Psoas muscle (tissue), 8 donors: ENCODE data around the gene CERS6. TPM values are rescaled to one million over a fixed set of nuclear protein-coding genes. Genes with fewer than 3 reads are reported as not detected.

Experiments
- ATAC-seq, 4 donors: fragments of 200-7000 bp; cut with Tn5 transposase; one replicate each; pipeline ENCODE4 v1.9.1; 2020; ENCODE audit warnings: moderate library complexity in 3 of 4, mild to moderate bottlenecking in 2 of 4
- DNase-seq, 2 donors: peaks; one replicate each; pipeline ENCODE4 v3.0.0-alpha.2; 2020
- H3K27ac ChIP-seq: fragments of 200-600 bp; one replicate; pipeline ENCODE4 v1.8.0; 2022
- H3K27me3 ChIP-seq, 3 donors: fragments of 200-600 bp in 1 of 3; one replicate each; pipeline versions ENCODE4 v1.6.1 to v1.8.0; 2013 to 2022; ENCODE audit warnings: low read length in 2 of 3, mild to moderate bottlenecking in 2 of 3, moderate library complexity in 1 of 3; ENCODE audit not compliant: insufficient read depth in 3 of 3
- H3K36me3 ChIP-seq, 2 donors: fragments of 200-600 bp in 1 of 2; one replicate each; pipeline versions ENCODE4 v1.6.1 to v1.8.0; 2013 to 2022; ENCODE audit warnings: low read depth in 1 of 2, mild to moderate bottlenecking in 1 of 2, moderate library complexity in 1 of 2; ENCODE audit not compliant: insufficient read depth in 1 of 2
- H3K4me1 ChIP-seq: fragments of 200-600 bp; one replicate; pipeline ENCODE4 v1.8.0; 2022
- H3K4me3 ChIP-seq: fragments of 200-600 bp; one replicate; pipeline ENCODE4 v1.8.0; 2022; ENCODE audit warnings: mild to moderate bottlenecking
- H3K9me3 ChIP-seq: fragments of 200-600 bp; one replicate; pipeline ENCODE4 v1.8.0; 2022
- WGBS, 3 donors: extraction: QIAGEN DNeasy Blood & Tissue Kit; methylation state at CpG; one replicate each; pipeline versions ENCODE4 v1.1.6 to v1.1.7; 2013; 5-methylcytosine and 5-hydroxymethylcytosine counted together
- intact Hi-C, 2 donors: fragments of 100-400 bp; cut with DNase I; formaldehyde crosslinking; loops; one replicate each; pipeline versions ENCODE4 v1.11.0 to v1.14.2; 2022
- polyA plus RNA-seq, 3 donors: library from polyadenylated mRNA; stranded (reverse); fragments of 200-250 nt; gene quantifications; one replicate each; pipeline ENCODE4 v1.2.3, GENCODE V29; 2013
- total RNA-seq, 4 donors: library from RNA; stranded (reverse); fragmentation: NEBNext Ultra II Directional in 2 of 4; extraction: Animal tissue kit (Norgen Biotek cat#: 25700) in 2 of 4; gene quantifications; one replicate each; pipeline versions ENCODE4 v1.2.1 to v1.2.4, GENCODE V29; 2021 to 2023
- TF ChIP-seq, protein P1 (sequence below): fragments of 200-600 bp; IDR thresholded peaks from one replicate; pipeline ENCODE4 v1.8.0; 2022; ENCODE audit warnings: antibody characterized with exemption
- donor health status: healthy with polysubstance abuse.
- donor health status: DM: no; HTN: no; CAD: no; lungs with moderate emphysema.
- donor health status: Bipolar disorder and iron deficiency.
- donor health status: healthy.
- donor health status: DM: yes; HTN: yes; CAD: no.
- donor health status: DM: no; HTN: no; CAD: no.
- donor health status: DM: no; HTN: no; CAD: no.
- donor health status: DM: yes; HTN: yes; CAD: no.

The CERS6 gene
- total and polyA plus RNA-seq, 7 donors = 4.8 to 18.1 (median 11.2) TPM

DNA sequence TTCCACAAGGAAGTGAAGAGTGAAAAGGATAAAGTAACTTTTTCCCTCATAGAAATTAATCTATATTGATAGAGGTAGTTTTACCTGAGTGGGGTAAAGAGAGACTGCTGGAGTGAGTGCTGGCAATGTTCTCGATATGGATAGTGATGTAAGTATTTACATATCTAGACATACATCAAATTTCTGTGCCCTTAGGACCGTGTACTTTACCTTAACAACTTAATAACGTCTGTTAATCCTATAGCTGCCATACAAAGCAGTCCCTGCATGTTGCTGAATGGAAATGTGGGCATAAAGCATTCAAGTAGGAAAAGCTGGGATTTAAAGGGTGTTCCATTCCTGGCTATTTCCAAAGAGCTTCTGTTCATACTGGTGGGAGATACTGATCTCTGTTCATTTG is 184.0 kb downstream of the CERS6 start:
- H3K4me1 ChIP-seq = peaks cover 56% of the 10 kb centered on the region
- intact Hi-C loops = loop anchor here in 1 of 2 donors (5.0 kb wide), 1 partner anchor 183 kb away; the partner anchor contains the start of gene CERS6
- DNase-seq (no peak), ATAC-seq (no peak)
- H3K9me3 ChIP-seq = no peaks in the 10 kb centered on the region
- TF ChIP-seq, protein P1, sequence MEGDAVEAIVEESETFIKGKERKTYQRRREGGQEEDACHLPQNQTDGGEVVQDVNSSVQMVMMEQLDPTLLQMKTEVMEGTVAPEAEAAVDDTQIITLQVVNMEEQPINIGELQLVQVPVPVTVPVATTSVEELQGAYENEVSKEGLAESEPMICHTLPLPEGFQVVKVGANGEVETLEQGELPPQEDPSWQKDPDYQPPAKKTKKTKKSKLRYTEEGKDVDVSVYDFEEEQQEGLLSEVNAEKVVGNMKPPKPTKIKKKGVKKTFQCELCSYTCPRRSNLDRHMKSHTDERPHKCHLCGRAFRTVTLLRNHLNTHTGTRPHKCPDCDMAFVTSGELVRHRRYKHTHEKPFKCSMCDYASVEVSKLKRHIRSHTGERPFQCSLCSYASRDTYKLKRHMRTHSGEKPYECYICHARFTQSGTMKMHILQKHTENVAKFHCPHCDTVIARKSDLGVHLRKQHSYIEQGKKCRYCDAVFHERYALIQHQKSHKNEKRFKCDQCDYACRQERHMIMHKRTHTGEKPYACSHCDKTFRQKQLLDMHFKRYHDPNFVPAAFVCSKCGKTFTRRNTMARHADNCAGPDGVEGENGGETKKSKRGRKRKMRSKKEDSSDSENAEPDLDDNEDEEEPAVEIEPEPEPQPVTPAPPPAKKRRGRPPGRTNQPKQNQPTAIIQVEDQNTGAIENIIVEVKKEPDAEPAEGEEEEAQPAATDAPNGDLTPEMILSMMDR = no peak
- H3K27me3 ChIP-seq = no peaks in the 10 kb centered on the region
- peak overlapping the region; percentile 73 for H3K27ac ChIP-seq
- H3K36me3 ChIP-seq = no peaks in the 10 kb centered on the region
- H3K4me3 ChIP-seq = no peak overlapping the region
- 92 to 97% (median 92%) methylated on average over 3 of the region's 3 CpGs for WGBS, 3 donors

DNA sequence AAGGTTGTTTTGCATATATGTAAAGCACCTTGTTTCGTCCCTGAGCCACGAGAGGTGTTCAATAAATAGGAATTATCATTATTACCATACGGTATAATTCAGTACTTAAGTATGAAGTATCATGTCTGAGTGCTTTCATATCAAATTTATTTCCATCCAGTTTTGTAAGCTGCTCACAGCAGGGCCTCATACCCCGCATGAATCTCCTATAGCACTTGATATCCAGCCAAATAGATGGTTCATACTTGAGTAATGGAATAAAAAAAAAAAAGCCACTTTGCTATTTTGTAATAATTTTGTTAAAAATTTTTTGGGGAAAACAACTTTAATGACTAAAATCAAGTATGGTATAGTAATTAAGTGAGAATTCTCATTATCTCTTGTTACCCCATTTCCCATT is 185.6 kb downstream of the CERS6 start:
- peaks cover 41% of the 10 kb centered on the region for H3K4me1 ChIP-seq
- TF ChIP-seq, protein P1 = no peak
- H3K36me3 ChIP-seq = no peaks in the 10 kb centered on the region
- 94 to 95% (median 94%) methylated on average over 4 of the region's 4 CpGs for WGBS, 3 donors
- DNase-seq = no peak
- H3K9me3 ChIP-seq = no peaks in the 10 kb centered on the region
- no peak overlapping the region for H3K4me3 ChIP-seq
- no peak overlapping the region for H3K27ac ChIP-seq
- intact Hi-C loops = loop anchor here in 1 of 2 donors (5.0 kb wide), 1 partner anchor 184 kb away; the partner anchor contains the start of gene CERS6
- H3K27me3 ChIP-seq = no peaks in the 10 kb centered on the region
- no peak for ATAC-seq

DNA sequence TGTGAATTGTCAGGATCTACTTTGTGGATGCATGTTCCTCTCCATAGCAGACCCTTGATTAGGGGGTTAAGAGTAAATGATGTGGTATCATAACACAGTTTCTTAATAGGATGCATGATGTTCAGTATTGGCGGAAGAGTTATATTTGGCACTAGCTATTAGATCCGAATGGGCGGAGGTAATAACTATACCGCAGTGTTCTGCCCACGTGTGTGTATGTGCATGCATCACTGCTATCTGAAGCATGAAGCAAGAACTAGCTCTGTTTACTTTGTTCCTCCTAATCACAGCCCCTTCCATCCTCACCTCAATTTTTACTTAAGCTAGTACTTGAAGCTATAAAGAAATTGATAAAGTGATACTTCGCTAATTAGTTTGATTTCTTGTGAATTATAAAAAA is 186.8 kb downstream of the CERS6 start:
- Histone ChIP-seq H3K4me1 (peaks cover 37% of the 10 kb centered on the region), H3K27ac (no peak overlapping the region), H3K4me3 (no peak overlapping the region), H3K9me3 (no peaks in the 10 kb centered on the region), H3K27me3 (no peaks in the 10 kb centered on the region), H3K36me3 (no peaks in the 10 kb centered on the region)
- TF ChIP-seq, protein P1 = no peak
- WGBS, 3 donors = 83 to 96% (median 86%) methylated on average over 6 of the region's 6 CpGs
- intact Hi-C loops = loop anchor here in 1 of 2 donors (5.0 kb wide), 1 partner anchor 186 kb away; the partner anchor contains the start of gene CERS6
- DNase-seq (no peak), ATAC-seq (no peak)

- intact Hi-C loops = loop anchor here in 1 of 2 donors (5.0 kb wide), 1 partner anchor 187 kb away; the partner anchor contains the start of gene CERS6
- peaks cover 37% of the 10 kb centered on the region for H3K4me1 ChIP-seq
- H3K36me3 ChIP-seq = no peaks in the 10 kb centered on the region
- WGBS, 3 donors = 54 to 90% (median 87%) methylated on average over 1 of the region's 1 CpG
- no peaks in the 10 kb centered on the region for H3K27me3 ChIP-seq
- peak overlapping the region; percentile 59 for H3K27ac ChIP-seq
- TF ChIP-seq, protein P1 = no peak
- ATAC-seq = peak; percentile 85 to 92 (median 86)
- no peaks in the 10 kb centered on the region for H3K9me3 ChIP-seq
- DNase-seq = no peak
- H3K4me3 ChIP-seq = peak overlapping the region; percentile 16
These were observed 187.9 kb downstream of the CERS6 start for GRCh38 chr2:168643979-168644378.
